Natural killer cell (primary cell): ENCODE results near the gene COMMD7. TPM values are rescaled to one million over a fixed set of nuclear protein-coding genes. Genes with fewer than 3 reads are reported as not detected.

Source experiments
- ATAC-seq, 3 donors: fragments of 150-1000 bp in 2 of 3; fragments of 200-7000 bp in 1 of 3; cut with Tn5 transposase; 1 replicate in 1 of 3; 2 replicates in 2 of 3; pipeline ENCODE4 v1.10.0; 2021; ENCODE audit warnings: mild to moderate bottlenecking in 2 of 3, moderate library complexity in 2 of 3
- DNase-seq, 2 donors: peaks; one replicate each; pipeline versions ENCODE4 v3.0.0 to v3.0.0-alpha.2; 2013 to 2021; ENCODE audit warnings: mixed read lengths in 1 of 2
- H3K27ac ChIP-seq: one replicate; pipeline ENCODE4 v1.5.1; 2013; ENCODE audit warnings: mild to moderate bottlenecking, low read length
- H3K27me3 ChIP-seq: one replicate; pipeline ENCODE4 v1.6.1; 2013; ENCODE audit warnings: low read length; ENCODE audit not compliant: control insufficient read depth, insufficient read depth
- H3K36me3 ChIP-seq: one replicate; pipeline ENCODE4 v1.6.1; 2013; ENCODE audit warnings: low read length; ENCODE audit not compliant: control insufficient read depth, insufficient read depth
- H3K4me1 ChIP-seq: one replicate; pipeline ENCODE4 v1.6.1; 2013; ENCODE audit warnings: low read length; ENCODE audit not compliant: control insufficient read depth, insufficient read depth
- H3K4me3 ChIP-seq: one replicate; pipeline ENCODE4 v1.5.1; 2013; ENCODE audit warnings: low read length
- H3K9me3 ChIP-seq: one replicate; pipeline ENCODE4 v1.6.1; 2013; ENCODE audit warnings: low read length; ENCODE audit not compliant: control insufficient read depth, insufficient read depth
- H3K27ac Mint-ChIP-seq, 2 donors: one replicate each; pipeline ENCODE4 v1.8.0; 2022; ENCODE audit warnings: mild to moderate bottlenecking in 2 of 2, mixed read lengths in 2 of 2, moderate library complexity in 1 of 2
- H3K27me3 Mint-ChIP-seq, 2 donors: one replicate each; pipeline ENCODE4 v1.8.0; 2022; ENCODE audit warnings: low read depth in 2 of 2, mixed read lengths in 2 of 2
- H3K36me3 Mint-ChIP-seq: one replicate; pipeline ENCODE4 v1.8.0; 2022; ENCODE audit warnings: mixed read lengths
- H3K4me1 Mint-ChIP-seq, 2 donors: one replicate each; pipeline ENCODE4 v1.8.0; 2022; ENCODE audit warnings: mixed read lengths in 2 of 2
- H3K4me3 Mint-ChIP-seq: one replicate; pipeline ENCODE4 v1.8.0; 2022; ENCODE audit warnings: mild to moderate bottlenecking, moderate library complexity, mixed read lengths
- H3K9me3 Mint-ChIP-seq, 2 donors: one replicate each; pipeline ENCODE4 v1.8.0; 2022; ENCODE audit warnings: mixed read lengths in 2 of 2
- CTCF ChIP-seq: fragments of 200-600 bp; IDR thresholded peaks from one replicate; pipeline ENCODE4 v1.8.0; 2022; ENCODE audit warnings: antibody characterized with exemption
- WGBS: methylation state at CpG from one replicate; pipeline ENCODE4 v1.1.7; 2013; ENCODE audit warnings: missing lambda C conversion rate; ENCODE audit not compliant: insufficient coverage; 5-methylcytosine and 5-hydroxymethylcytosine counted together
- intact Hi-C: fragments of 100-400 bp; cut with micrococcal nuclease; formaldehyde crosslinking; loops from one replicate; pipeline ENCODE4 v1.14.2; 2022
- total RNA-seq, 4 donors: library from RNA; stranded (reverse); fragments of 120-200 nt in 1 of 4; gene quantifications; one replicate each; pipeline versions ENCODE4 v1.2.3 to v1.2.4, GENCODE V29; 2013 to 2022

COMMD7 gene
- total RNA-seq, 3 donors from 2014 or later (not counting 1 experiment from before 2014, with no cell fraction given) = 56.7 to 72.1 (median 68.1) TPM

DNA sequence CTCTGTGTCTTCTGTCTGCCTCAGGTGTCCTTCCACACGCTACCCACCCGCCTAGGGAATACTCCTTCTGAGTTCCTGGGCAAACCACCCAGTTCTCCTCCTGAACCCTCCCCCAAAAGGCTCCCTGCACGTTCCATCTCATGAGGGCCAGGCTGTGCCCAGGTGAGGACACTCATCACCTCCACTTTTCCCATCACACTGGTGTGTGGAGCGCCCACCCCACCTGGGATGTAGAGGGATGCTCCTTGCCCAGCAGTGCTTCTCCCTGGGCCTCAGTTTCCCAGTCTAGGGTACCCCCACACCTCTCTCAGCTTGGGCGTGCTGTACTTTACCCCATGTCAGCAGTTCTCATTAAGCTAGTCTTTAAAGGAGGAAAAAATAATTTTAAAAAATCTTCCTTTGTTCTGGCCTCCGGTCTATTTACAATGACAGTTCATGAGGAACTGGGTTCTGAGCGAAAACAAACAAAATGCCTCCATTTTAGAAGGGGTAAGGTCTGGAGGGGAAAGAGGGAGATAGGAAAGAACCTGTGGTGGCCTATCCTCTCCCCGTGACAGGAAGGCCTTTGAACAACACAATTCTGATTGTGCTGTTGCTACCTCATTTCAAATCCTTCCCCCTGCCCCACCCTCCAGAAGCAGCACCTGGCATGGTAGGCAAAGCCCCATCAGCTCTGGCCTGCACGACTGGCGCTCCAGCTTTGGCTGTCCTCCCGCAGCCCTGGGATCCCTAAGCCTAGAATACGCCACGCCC is 67.9 kb downstream of the COMMD7 start:
- H3K4me3 ChIP-seq = no peak overlapping the region
- H3K27ac ChIP-seq = no peak overlapping the region
- Mint-ChIP-seq H3K27me3 (no peaks in the 10 kb centered on the region), H3K27ac (peak overlapping the region in 1 of 2 donors; percentile 47), H3K4me1 (peaks cover 18 to 33% of the 10 kb centered on the region in 2 donors), H3K36me3 (no peaks in the 10 kb centered on the region), H3K9me3 (no peaks in the 10 kb centered on the region), H3K4me3 (no peak overlapping the region)
- no peaks in the 10 kb centered on the region for H3K9me3 ChIP-seq
- H3K36me3 ChIP-seq = no peaks in the 10 kb centered on the region
- H3K4me1 ChIP-seq = peaks cover 34% of the 10 kb centered on the region
- WGBS = 90% methylated on average over 12 of the region's 13 CpGs
- no peak for ATAC-seq
- intact Hi-C loops = no loop called here
- no peaks in the 10 kb centered on the region for H3K27me3 ChIP-seq
- no peak for DNase-seq
- TF ChIP-seq CTCF = no peak

GRCh38 chr20:32674362-32674789 is 68.9 kb downstream of the COMMD7 start:
- 29% methylated on average over 5 of the region's 5 CpGs for WGBS
- no peaks in the 10 kb centered on the region for H3K36me3 Mint-ChIP-seq
- ATAC-seq (peak in 2 of 3 donors; percentile 52 to 53), DNase-seq (peak; percentile 44 to 84)
- no peaks in the 10 kb centered on the region for H3K9me3 ChIP-seq
- H3K36me3 ChIP-seq = no peaks in the 10 kb centered on the region
- intact Hi-C loops = loop anchor here (1.0 kb wide), 1 partner anchor 104 kb away; no protein-coding TSS in a partner anchor
- H3K4me1 Mint-ChIP-seq = peaks cover 18 to 33% of the 10 kb centered on the region in 2 donors
- H3K27me3 Mint-ChIP-seq = no peaks in the 10 kb centered on the region
- no peak overlapping the region for H3K27ac ChIP-seq
- H3K27me3 ChIP-seq = no peaks in the 10 kb centered on the region
- peak; percentile 68 for TF ChIP-seq CTCF
- H3K4me3 Mint-ChIP-seq = peak overlapping the region; percentile 35
- H3K27ac Mint-ChIP-seq = peak overlapping the region in 1 of 2 donors; percentile 49
- no peak overlapping the region for H3K4me3 ChIP-seq
- peaks cover 34% of the 10 kb centered on the region for H3K4me1 ChIP-seq
- no peaks in the 10 kb centered on the region for H3K9me3 Mint-ChIP-seq

DNA sequence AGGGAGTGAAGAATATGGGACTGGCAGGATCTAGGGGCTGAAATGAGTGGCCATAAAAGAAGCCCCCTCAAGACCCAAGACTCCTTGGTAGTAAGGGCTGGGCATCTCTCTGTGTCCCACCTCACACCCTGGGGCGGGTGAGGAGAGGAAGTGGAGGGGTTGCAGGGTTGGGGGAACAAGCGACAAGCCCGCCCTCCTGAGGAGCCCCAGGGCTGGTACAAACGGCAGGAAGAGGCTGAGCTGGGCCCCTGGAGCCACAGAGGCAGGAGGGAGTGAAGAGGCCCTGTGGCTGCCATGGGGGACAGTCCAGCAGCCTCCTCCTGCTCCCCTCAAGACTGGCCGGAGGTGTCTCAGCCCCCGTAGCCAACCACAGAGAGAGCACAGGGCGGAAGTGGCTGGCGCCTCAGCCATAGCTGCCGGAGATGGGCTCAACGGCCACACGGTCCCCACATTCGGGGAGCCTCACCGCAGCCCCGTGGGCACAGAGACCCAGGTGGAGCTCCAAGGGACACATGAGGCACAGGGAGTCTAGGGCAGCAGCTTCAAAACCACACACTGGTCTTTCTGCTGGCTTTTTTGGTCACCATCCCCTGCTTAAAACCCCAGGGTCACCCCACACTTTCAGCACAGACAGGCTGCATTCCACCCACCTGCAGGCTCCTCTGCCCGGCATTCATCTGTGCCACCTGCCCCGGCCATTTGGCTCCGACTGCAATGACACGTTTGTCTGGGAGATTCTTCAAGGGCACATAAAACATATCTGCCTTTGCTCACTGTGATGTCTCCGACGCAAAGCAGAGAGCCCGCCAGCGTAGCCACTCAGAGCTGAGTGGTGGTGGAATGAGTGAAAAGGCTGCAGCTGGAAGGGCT is 70.0 kb downstream of the COMMD7 start:
- Histone ChIP-seq H3K27me3 (no peaks in the 10 kb centered on the region), H3K4me3 (no peak overlapping the region), H3K36me3 (no peaks in the 10 kb centered on the region), H3K4me1 (peaks cover 34% of the 10 kb centered on the region), H3K27ac (peak overlapping the region; percentile 62), H3K9me3 (no peaks in the 10 kb centered on the region)
- DNase-seq = peak; percentile 36 to 41
- H3K4me3 Mint-ChIP-seq = peak overlapping the region; percentile 74
- no peak for TF ChIP-seq CTCF
- H3K36me3 Mint-ChIP-seq = no peaks in the 10 kb centered on the region
- ATAC-seq = peak; percentile 69 to 72 (median 72)
- no peaks in the 10 kb centered on the region for H3K9me3 Mint-ChIP-seq
- H3K4me1 Mint-ChIP-seq = peaks cover 18 to 33% of the 10 kb centered on the region in 2 donors
- no peaks in the 10 kb centered on the region for H3K27me3 Mint-ChIP-seq
- H3K27ac Mint-ChIP-seq = peak overlapping the region; percentile 61 to 93
- intact Hi-C loops = no loop called here
- WGBS = 8% methylated on average over 22 of the region's 22 CpGs
